Right atrium auricular region (tissue), 2 donors: Measurements from ENCODE around the gene EPHB2. TPM values are rescaled to one million over a fixed set of nuclear protein-coding genes. Genes with fewer than 3 reads are reported as not detected.

Experiments
- DNase-seq: peaks from one replicate; pipeline ENCODE4 v3.0.0-alpha.2; 2019; ENCODE audit warnings: low spot score
- H3K27ac ChIP-seq, 2 donors: fragments of 200-600 bp; sonication (generic); 1 replicate in 1 of 2; 2 replicates in 1 of 2; pipeline ENCODE4 v1.5.1; 2016 to 2019
- H3K27me3 ChIP-seq, 2 donors: fragments of 200-600 bp; sonication (generic); one replicate each; pipeline versions ENCODE4 v1.5.1 to v1.6.0; 2017 to 2019
- H3K36me3 ChIP-seq: fragments of 200-600 bp; sonication (generic); one replicate; pipeline ENCODE4 v1.5.1; 2016
- H3K4me1 ChIP-seq, 2 donors: fragments of 200-600 bp; sonication (generic); one replicate each; pipeline versions ENCODE4 v1.5.1 to v1.6.0; 2017 to 2019
- H3K4me3 ChIP-seq, 2 donors: fragments of 200-600 bp; sonication (generic); 1 replicate in 1 of 2; 2 replicates in 1 of 2; pipeline ENCODE4 v1.5.1; 2017 to 2019; ENCODE audit warnings: mild to moderate bottlenecking in 1 of 2, moderate library complexity in 1 of 2
- H3K9me3 ChIP-seq, 2 donors: fragments of 200-600 bp; sonication (generic); one replicate each; pipeline ENCODE4 v1.5.1; 2019
- CTCF ChIP-seq, 2 donors: fragments of 200-600 bp; sonication (generic); IDR thresholded peaks; one replicate each; pipeline ENCODE4 v1.5.1; 2019; ENCODE audit warnings: antibody characterized with exemption in 2 of 2
- total RNA-seq, 2 donors: library from RNA; depleted of rRNA; stranded (reverse); fragments of >200 nt; gene quantifications; one replicate each; pipeline ENCODE4 v1.1.0, GENCODE V29; 2016

Gene EPHB2
- total RNA-seq, 2 donors from 2014 or later: 1.8 to 2.6 TPM

GRCh38 chr1:22788254-22788661, 77.6 kb downstream of the EPHB2 start:
- TF ChIP-seq CTCF (IDR thresholded peaks at IDR 0.05): no peak
- no peaks in the 10 kb centered on the region for H3K27me3 ChIP-seq
- H3K27ac ChIP-seq: no peak overlapping the region
- no peaks in the 10 kb centered on the region for H3K36me3 ChIP-seq
- peaks cover 0 to 15% of the 10 kb centered on the region in 2 donors for H3K4me1 ChIP-seq
- H3K9me3 ChIP-seq: no peaks in the 10 kb centered on the region
- no peak for DNase-seq
- no peak overlapping the region for H3K4me3 ChIP-seq

- Histone ChIP-seq H3K27ac (no peak overlapping the region), H3K4me3 (no peak overlapping the region), H3K36me3 (no peaks in the 10 kb centered on the region), H3K27me3 (no peaks in the 10 kb centered on the region), H3K9me3 (no peaks in the 10 kb centered on the region), H3K4me1 (peaks cover 0 to 19% of the 10 kb centered on the region in 2 donors)
- no peak for TF ChIP-seq CTCF (IDR thresholded peaks at IDR 0.05)
- no peak for DNase-seq
Observed at GRCh38 chr1:22789356-22789994, 78.8 kb downstream of the EPHB2 start.

- peaks cover 0 to 24% of the 10 kb centered on the region in 2 donors for H3K4me1 ChIP-seq
- H3K27ac ChIP-seq: no peak overlapping the region
- TF ChIP-seq CTCF (IDR thresholded peaks at IDR 0.05): no peak
- no peaks in the 10 kb centered on the region for H3K27me3 ChIP-seq
- no peaks in the 10 kb centered on the region for H3K36me3 ChIP-seq
- no peak overlapping the region for H3K4me3 ChIP-seq
- no peaks in the 10 kb centered on the region for H3K9me3 ChIP-seq
- DNase-seq: no peak
Observed at GRCh38 chr1:22790232-22791008, 79.8 kb downstream of the EPHB2 start.

GRCh38 chr1:22791831-22792347, 81.2 kb downstream of the EPHB2 start:
- no peak for TF ChIP-seq CTCF (IDR thresholded peaks at IDR 0.05)
- Histone ChIP-seq H3K36me3 (no peaks in the 10 kb centered on the region), H3K27ac (peak overlapping the region in 1 of 2 donors; percentile 26), H3K9me3 (no peaks in the 10 kb centered on the region), H3K4me3 (no peak overlapping the region), H3K27me3 (no peaks in the 10 kb centered on the region), H3K4me1 (peaks cover 0 to 24% of the 10 kb centered on the region in 2 donors)
- no peak for DNase-seq

GRCh38 chr1:22792396-22793160, 81.9 kb downstream of the EPHB2 start:
- Histone ChIP-seq H3K27me3 (no peaks in the 10 kb centered on the region), H3K4me1 (peaks cover 0 to 24% of the 10 kb centered on the region in 2 donors), H3K4me3 (no peak overlapping the region), H3K27ac (peak overlapping the region in 1 of 2 donors; percentile 26), H3K36me3 (no peaks in the 10 kb centered on the region), H3K9me3 (no peaks in the 10 kb centered on the region)
- no peak for DNase-seq
- no peak for TF ChIP-seq CTCF (IDR thresholded peaks at IDR 0.05)
